ENCODE measurements around the gene SNAI1. TPM values are rescaled to one million over a fixed set of nuclear protein-coding genes. Genes with fewer than 3 reads are reported as not detected.
A peak's percentile ranks its signal among the peaks of the same experiment; 100 is the strongest.

Gene SNAI1
- polyA plus RNA-seq, 1 donor (not counting 4 experiments of a cell fraction or from before 2014, with no cell fraction given), result not detected

- no peak for FAIRE-seq
- no peak for TF ChIP-seq CTCF (optimal IDR thresholded peaks at IDR 0.05 in 1 of 3, IDR thresholded peaks at IDR 0.05 in 1 of 3, conservative IDR thresholded peaks at IDR 0.05 in 1 of 3; ENCODE audit: extremely low read depth in 1 of 3, insufficient read depth in 2 of 3, low read length in 3 of 3)
- no peaks in the 10 kb centered on the region for H3K9me1 ChIP-seq (ENCODE audit: control insufficient read depth, extremely low read depth, insufficient read depth, low read length)
- H4K20me1 ChIP-seq (ENCODE audit: control insufficient read depth, extremely low read depth, insufficient read depth, low read length), result no peaks in the 10 kb centered on the region
- peak overlapping the region; percentile 63 for H3K4me2 ChIP-seq (ENCODE audit: control insufficient read depth, extremely low read depth, insufficient read depth, low read depth, low read length)
- dilution Hi-C loops (cut with MboI; ENCODE audit: extremely low pct_ligation_motif_present, low sequenced_read_pairs), result no loop called here
- H3K36me3 ChIP-seq (ENCODE audit: control insufficient read depth in 2 of 2, extremely low read depth in 1 of 2, insufficient read depth in 2 of 2, low read length in 2 of 2), result no peaks in the 10 kb centered on the region
- H3K4me1 ChIP-seq (ENCODE audit: control insufficient read depth, extremely low read depth, insufficient read depth, low read length), result peaks cover 12% of the 10 kb centered on the region
- no peak for DNase-seq (ENCODE audit: low read depth, low spot score)
- no peaks in the 10 kb centered on the region for H3K79me2 ChIP-seq (ENCODE audit: control insufficient read depth, insufficient read depth, low read length)
- peak overlapping the region in 1 of 3 experiments; percentile 39 for H3K4me3 ChIP-seq (ENCODE audit: control insufficient read depth in 2 of 3, extremely low read depth in 1 of 3, insufficient read depth in 2 of 3, low read depth in 1 of 3, low read length in 3 of 3)
- H2AFZ ChIP-seq (ENCODE audit: control insufficient read depth, low read length), result no peak overlapping the region
- peak overlapping the region; percentile 14 for H3K9ac ChIP-seq (ENCODE audit: control insufficient read depth, extremely low read depth, insufficient read depth, low read length)
- H3K9me3 ChIP-seq (ENCODE audit: control insufficient read depth, low read depth, low read length), result no peaks in the 10 kb centered on the region
- H3K27ac ChIP-seq (ENCODE audit: control insufficient read depth, insufficient read depth, low read length), result no peak overlapping the region
- H3K27me3 ChIP-seq (ENCODE audit: control insufficient read depth, extremely low read depth, insufficient read depth, low read length), result peaks cover 26% of the 10 kb centered on the region
Measured at GRCh38 chr20:49983123-49983847, 505 bp downstream of the SNAI1 start.

- H3K4me2 ChIP-seq (ENCODE audit: control insufficient read depth, extremely low read depth, insufficient read depth, low read depth, low read length), result no peak overlapping the region
- H3K79me2 ChIP-seq (ENCODE audit: control insufficient read depth, insufficient read depth, low read length), result no peaks in the 10 kb centered on the region
- no peak overlapping the region for H2AFZ ChIP-seq (ENCODE audit: control insufficient read depth, low read length)
- no peak overlapping the region for H3K9ac ChIP-seq (ENCODE audit: control insufficient read depth, extremely low read depth, insufficient read depth, low read length)
- H3K9me1 ChIP-seq (ENCODE audit: control insufficient read depth, extremely low read depth, insufficient read depth, low read length), result no peaks in the 10 kb centered on the region
- dilution Hi-C loops (cut with MboI; ENCODE audit: extremely low pct_ligation_motif_present, low sequenced_read_pairs), result no loop called here
- H3K9me3 ChIP-seq (ENCODE audit: control insufficient read depth, low read depth, low read length), result no peaks in the 10 kb centered on the region
- H3K4me3 ChIP-seq (ENCODE audit: control insufficient read depth in 2 of 3, extremely low read depth in 1 of 3, insufficient read depth in 2 of 3, low read depth in 1 of 3, low read length in 3 of 3), result no peak overlapping the region
- H3K27me3 ChIP-seq (ENCODE audit: control insufficient read depth, extremely low read depth, insufficient read depth, low read length), result peaks cover 26% of the 10 kb centered on the region
- no peak for TF ChIP-seq EZH2 (IDR thresholded peaks at IDR 0.05; ENCODE audit: low read length)
- TF ChIP-seq CTCF (optimal IDR thresholded peaks at IDR 0.05 in 1 of 3, IDR thresholded peaks at IDR 0.05 in 1 of 3, conservative IDR thresholded peaks at IDR 0.05 in 1 of 3; ENCODE audit: extremely low read depth in 1 of 3, insufficient read depth in 2 of 3, low read length in 3 of 3), result no peak
- no peaks in the 10 kb centered on the region for H4K20me1 ChIP-seq (ENCODE audit: control insufficient read depth, extremely low read depth, insufficient read depth, low read length)
- H3K36me3 ChIP-seq (ENCODE audit: control insufficient read depth in 2 of 2, extremely low read depth in 1 of 2, insufficient read depth in 2 of 2, low read length in 2 of 2), result no peaks in the 10 kb centered on the region
- peaks cover 9% of the 10 kb centered on the region for H3K4me1 ChIP-seq (ENCODE audit: control insufficient read depth, extremely low read depth, insufficient read depth, low read length)
- DNase-seq (ENCODE audit: low read depth, low spot score), result no peak
- H3K27ac ChIP-seq (ENCODE audit: control insufficient read depth, insufficient read depth, low read length), result no peak overlapping the region
- FAIRE-seq, result no peak
Measured at GRCh38 chr20:49983848-49984408, 1.1 kb downstream of the SNAI1 start.

Data from keratinocyte (primary cell).